Cardiac muscle cell (in vitro differentiated cells and primary cell): ENCODE measurements around the gene CAMK2D. TPM values are rescaled to one million over a fixed set of nuclear protein-coding genes. Genes with fewer than 3 reads are reported as not detected.
A peak's percentile ranks its signal among the peaks of the same experiment; 100 is the strongest.

Source experiments
- DNase-seq, 2 donors: peaks; one replicate each; pipeline versions ENCODE4 v3.0.0 to v3.0.0-alpha.2; 2010 to 2017; ENCODE audit warnings: low read depth in 1 of 2, low spot score in 1 of 2
- H3K27ac ChIP-seq: fragments of 200-600 bp; sonication (generic); 2 replicates; pipeline ENCODE4 v1.5.1; 2016
- H3K27me3 ChIP-seq: fragments of 200-600 bp; sonication (generic); 2 replicates; pipeline ENCODE4 v1.6.0; 2016; ENCODE audit warnings: control low read depth
- H3K36me3 ChIP-seq: fragments of 200-600 bp; sonication (generic); 2 replicates; pipeline ENCODE4 v1.5.1; 2016; ENCODE audit warnings: control low read depth
- H3K4me1 ChIP-seq: fragments of 200-600 bp; sonication (generic); 2 replicates; pipeline ENCODE4 v1.8.1; 2017; ENCODE audit warnings: low read depth, mild to moderate bottlenecking, mixed run types
- H3K4me3 ChIP-seq: fragments of 200-600 bp; sonication (generic); 2 replicates; pipeline ENCODE4 v1.5.1; 2016; ENCODE audit warnings: mild to moderate bottlenecking
- H3K9me3 ChIP-seq: fragments of 200-600 bp; sonication (generic); 2 replicates; pipeline ENCODE4 v1.5.1; 2017; ENCODE audit warnings: low read depth, mild to moderate bottlenecking, control low read depth
- polyA plus RNA-seq: library from polyadenylated mRNA; unstranded; fragments of >200 nt; fragmentation: Nextera tagmentation; extraction: Ambion mirVana; gene quantifications from 2 replicates; pipeline ENCODE4 v1.2.1, GENCODE V29; 2016
- total RNA-seq: library from RNA; depleted of rRNA; stranded (reverse); fragments of >200 nt; gene quantifications from 2 replicates; pipeline ENCODE4 v1.2.3, GENCODE V29; 2016
- TF ChIP-seq, protein P1 (sequence below): IDR thresholded peaks from 2 replicates; pipeline ENCODE4 v1.5.1; 2012; ENCODE audit warnings: low read depth, mild to moderate bottlenecking, low read length

CAMK2D gene
- total and polyA plus RNA-seq, 2 experiments from 2014 or later: 60.6 to 84.7 TPM

DNA sequence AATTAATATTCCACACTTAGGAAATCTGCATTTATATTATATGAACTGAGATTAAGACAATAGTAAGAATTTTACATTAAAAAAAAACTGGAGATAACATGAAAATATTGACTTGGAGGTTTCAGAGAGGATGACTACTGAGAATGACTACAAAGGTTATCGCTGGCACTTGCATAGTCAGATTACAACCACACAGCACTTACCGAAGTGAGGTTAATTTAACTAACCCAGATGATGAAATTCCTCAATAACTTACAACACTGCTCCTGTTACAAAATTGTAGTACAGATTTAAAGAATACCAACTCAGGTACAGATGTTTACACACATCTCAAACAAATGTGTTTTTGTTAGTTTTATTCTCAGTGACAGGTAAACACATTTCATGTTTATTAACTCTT, 283.5 kb downstream of the CAMK2D start:
- no peak for DNase-seq
- Histone ChIP-seq H3K9me3 (no peaks in the 10 kb centered on the region), H3K4me3 (no peak overlapping the region), H3K4me1 (no peaks in the 10 kb centered on the region), H3K27ac (no peak overlapping the region), H3K36me3 (no peaks in the 10 kb centered on the region), H3K27me3 (no peaks in the 10 kb centered on the region)
- TF ChIP-seq, protein P1, sequence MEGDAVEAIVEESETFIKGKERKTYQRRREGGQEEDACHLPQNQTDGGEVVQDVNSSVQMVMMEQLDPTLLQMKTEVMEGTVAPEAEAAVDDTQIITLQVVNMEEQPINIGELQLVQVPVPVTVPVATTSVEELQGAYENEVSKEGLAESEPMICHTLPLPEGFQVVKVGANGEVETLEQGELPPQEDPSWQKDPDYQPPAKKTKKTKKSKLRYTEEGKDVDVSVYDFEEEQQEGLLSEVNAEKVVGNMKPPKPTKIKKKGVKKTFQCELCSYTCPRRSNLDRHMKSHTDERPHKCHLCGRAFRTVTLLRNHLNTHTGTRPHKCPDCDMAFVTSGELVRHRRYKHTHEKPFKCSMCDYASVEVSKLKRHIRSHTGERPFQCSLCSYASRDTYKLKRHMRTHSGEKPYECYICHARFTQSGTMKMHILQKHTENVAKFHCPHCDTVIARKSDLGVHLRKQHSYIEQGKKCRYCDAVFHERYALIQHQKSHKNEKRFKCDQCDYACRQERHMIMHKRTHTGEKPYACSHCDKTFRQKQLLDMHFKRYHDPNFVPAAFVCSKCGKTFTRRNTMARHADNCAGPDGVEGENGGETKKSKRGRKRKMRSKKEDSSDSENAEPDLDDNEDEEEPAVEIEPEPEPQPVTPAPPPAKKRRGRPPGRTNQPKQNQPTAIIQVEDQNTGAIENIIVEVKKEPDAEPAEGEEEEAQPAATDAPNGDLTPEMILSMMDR: no peak

DNA sequence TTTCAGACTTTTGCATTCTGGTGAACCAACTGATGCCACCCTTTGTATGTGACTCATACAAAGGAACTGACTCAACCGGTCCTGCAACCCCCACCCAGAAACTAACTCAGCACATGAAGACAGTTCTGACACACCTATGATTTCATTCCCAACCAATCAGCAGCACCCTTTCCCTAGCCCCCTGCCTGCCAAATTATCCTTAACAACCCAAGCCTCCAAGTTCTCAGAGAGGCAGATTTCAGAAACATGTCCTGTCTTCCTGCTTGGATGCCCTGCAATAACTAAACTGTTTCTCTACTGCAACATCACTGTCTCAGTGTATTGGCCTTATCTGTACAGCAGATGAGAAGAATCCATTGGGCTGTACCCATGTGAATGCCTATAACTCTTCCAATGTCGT, 284.7 kb downstream of the CAMK2D start:
- Histone ChIP-seq H3K9me3 (no peaks in the 10 kb centered on the region), H3K27ac (no peak overlapping the region), H3K4me1 (no peaks in the 10 kb centered on the region), H3K36me3 (no peaks in the 10 kb centered on the region), H3K4me3 (no peak overlapping the region), H3K27me3 (no peaks in the 10 kb centered on the region)
- TF ChIP-seq, protein P1: no peak
- no peak for DNase-seq

DNA sequence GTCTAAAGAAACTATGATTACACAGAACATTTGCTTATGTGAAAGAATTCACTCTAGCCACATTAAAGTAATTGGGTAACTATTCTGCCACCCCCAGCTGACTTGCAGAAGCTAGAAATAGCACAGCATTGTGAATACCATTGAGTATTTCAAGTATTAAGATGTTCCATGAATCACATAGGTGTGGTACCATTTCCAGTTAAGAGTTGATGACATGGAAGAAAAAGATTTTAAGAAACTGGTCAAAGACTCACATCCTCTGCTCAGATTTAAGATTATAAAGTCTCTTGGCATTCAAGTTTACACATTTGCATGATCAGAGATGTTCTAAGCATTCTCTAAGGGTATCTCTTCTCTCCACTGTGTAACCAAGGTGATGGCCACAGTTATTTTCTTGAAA, 287.5 kb downstream of the CAMK2D start:
- no peak overlapping the region for H3K27ac ChIP-seq
- TF ChIP-seq, protein P1: no peak

DNA sequence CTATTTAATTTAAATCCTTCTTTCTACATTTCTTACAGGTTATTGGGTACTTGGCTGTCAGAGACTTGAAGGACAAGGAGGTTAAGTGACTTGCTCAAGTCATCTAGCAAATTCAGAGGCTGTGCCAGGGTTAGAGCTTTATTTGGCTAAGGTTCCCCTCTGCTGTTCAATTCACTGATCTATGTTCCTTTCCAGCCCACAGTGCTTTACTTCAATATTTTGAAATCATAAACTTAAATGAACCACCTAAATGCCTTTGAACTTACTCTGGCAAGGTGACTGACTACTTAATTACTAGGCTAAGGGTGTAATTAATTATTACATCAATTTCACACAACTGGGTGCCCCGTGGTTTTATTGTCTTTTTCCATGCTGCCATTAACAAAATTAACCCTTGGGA, 288.7 kb downstream of the CAMK2D start:
- DNase-seq: no peak
- no peaks in the 10 kb centered on the region for H3K27me3 ChIP-seq
- no peaks in the 10 kb centered on the region for H3K36me3 ChIP-seq
- no peaks in the 10 kb centered on the region for H3K4me1 ChIP-seq
- no peaks in the 10 kb centered on the region for H3K9me3 ChIP-seq
- H3K27ac ChIP-seq: no peak overlapping the region
- TF ChIP-seq, protein P1: no peak
- H3K4me3 ChIP-seq: no peak overlapping the region

More for the DNA sequence above, 287.5 kb downstream of the CAMK2D start:
- no peaks in the 10 kb centered on the region for H3K36me3 ChIP-seq
- no peaks in the 10 kb centered on the region for H3K9me3 ChIP-seq
- no peaks in the 10 kb centered on the region for H3K4me1 ChIP-seq
- H3K4me3 ChIP-seq: no peak overlapping the region
- no peaks in the 10 kb centered on the region for H3K27me3 ChIP-seq
- DNase-seq: peak in 1 of 2 donors; percentile 58

DNA sequence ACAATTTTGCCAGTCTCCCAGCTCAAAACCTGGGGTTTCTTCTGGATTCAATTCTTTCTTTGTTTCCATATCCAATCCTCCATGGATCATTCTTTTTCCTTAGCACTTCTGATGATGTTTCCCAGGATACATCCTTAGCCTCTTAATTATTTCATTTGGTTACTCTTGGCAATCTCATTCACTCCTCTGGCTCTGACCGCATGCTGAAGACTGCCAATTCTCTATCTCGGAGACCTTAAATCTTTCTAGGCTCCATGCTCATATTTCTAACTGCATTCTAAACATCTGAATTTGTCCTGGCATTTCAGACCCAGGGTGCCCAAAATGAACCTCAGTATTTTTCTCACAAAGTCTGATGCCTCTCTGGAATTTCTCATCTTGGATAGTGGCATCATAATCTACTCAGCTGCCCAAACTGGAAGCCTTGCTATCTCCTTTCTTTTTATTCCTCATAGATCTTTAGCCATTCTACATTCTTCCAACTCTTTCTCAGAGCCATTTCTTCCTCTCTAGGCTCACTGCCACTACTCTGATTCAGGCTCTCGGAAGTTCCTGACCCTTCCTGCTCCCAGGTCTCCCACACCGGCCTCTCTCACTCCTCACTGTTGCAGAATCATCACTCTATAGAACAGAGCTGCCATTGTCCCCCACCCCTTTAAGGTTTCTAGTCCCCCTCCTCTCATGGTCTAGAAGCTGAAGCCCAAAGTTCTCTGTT, 290.2 kb downstream of the CAMK2D start:
- Histone ChIP-seq H3K27ac (no peak overlapping the region), H3K36me3 (no peaks in the 10 kb centered on the region), H3K4me1 (no peaks in the 10 kb centered on the region), H3K27me3 (no peaks in the 10 kb centered on the region), H3K9me3 (no peaks in the 10 kb centered on the region), H3K4me3 (no peak overlapping the region)
- peak in 1 of 2 donors; percentile 50 for DNase-seq
- TF ChIP-seq, protein P1: no peak
